Mucosa of rectum (tissue), 2 donors: ENCODE measurements around the gene HS2ST1.
A peak's percentile ranks its signal among the peaks of the same experiment; 100 is the strongest.
"Not testable (repeated sequence)": the region's sequence is repeated elsewhere in the genome, so short reads cannot be mapped to it uniquely, and the experiment has no call there.

Experiments used
- H3K27ac ChIP-seq, 2 donors: one replicate each; pipeline ENCODE4 v1.7.0; 2013; ENCODE audit warnings: inconsistent platforms in 2 of 2, low read depth in 2 of 2, low read length in 2 of 2
- H3K27me3 ChIP-seq, 2 donors: one replicate each; pipeline ENCODE4 v1.7.0; 2013; ENCODE audit warnings: low read length in 2 of 2; ENCODE audit not compliant: control insufficient read depth in 2 of 2, insufficient read depth in 2 of 2
- H3K36me3 ChIP-seq, 2 donors: one replicate each; pipeline ENCODE4 v1.7.0; 2013; ENCODE audit warnings: low read length in 2 of 2; ENCODE audit not compliant: control insufficient read depth in 2 of 2, insufficient read depth in 2 of 2
- H3K4me1 ChIP-seq, 2 donors: one replicate each; pipeline ENCODE4 v1.7.0; 2013; ENCODE audit warnings: low read length in 2 of 2, mild to moderate bottlenecking in 1 of 2; ENCODE audit not compliant: control insufficient read depth in 2 of 2, insufficient read depth in 2 of 2
- H3K4me3 ChIP-seq, 2 donors: one replicate each; pipeline ENCODE4 v1.7.0; 2013; ENCODE audit warnings: low read length in 2 of 2
- H3K9ac ChIP-seq, 2 donors: one replicate each; pipeline ENCODE4 v1.7.0; 2013; ENCODE audit warnings: low read length in 2 of 2, low read depth in 1 of 2, mild to moderate bottlenecking in 1 of 2
- H3K9me3 ChIP-seq, 2 donors: one replicate each; pipeline ENCODE4 v1.7.0; 2013; ENCODE audit warnings: low read length in 2 of 2; ENCODE audit not compliant: control insufficient read depth in 2 of 2
- donor health status: healthy.
- donor health status: Normal muscosa, but diverticular disease.

The HS2ST1 gene

GRCh38 chr1:86899401-86899800 lies 15.0 kb upstream of the HS2ST1 start:
- not testable (repeated sequence) for H3K9me3 ChIP-seq, H3K27me3 ChIP-seq, H3K4me3 ChIP-seq, H3K27ac ChIP-seq, H3K9ac ChIP-seq, H3K4me1 ChIP-seq
- peaks cover 7 to 22% of the 10 kb centered on the region in 2 donors for H3K36me3 ChIP-seq

GRCh38 chr1:86905875-86906274 lies 8.6 kb upstream of the HS2ST1 start:
- no peak overlapping the region for H3K9ac ChIP-seq
- H3K27ac ChIP-seq, result no peak overlapping the region
- no peaks in the 10 kb centered on the region for H3K27me3 ChIP-seq
- no peak overlapping the region for H3K4me3 ChIP-seq
- peaks cover 0 to 6% of the 10 kb centered on the region in 2 donors for H3K4me1 ChIP-seq
- H3K9me3 ChIP-seq, result no peaks in the 10 kb centered on the region
- peaks cover 7 to 15% of the 10 kb centered on the region in 2 donors for H3K36me3 ChIP-seq

- Histone ChIP-seq H3K9ac (no peak overlapping the region), H3K27ac (no peak overlapping the region), H3K9me3 (no peaks in the 10 kb centered on the region), H3K27me3 (no peaks in the 10 kb centered on the region), H3K4me1 (peaks cover 0 to 6% of the 10 kb centered on the region in 2 donors), H3K36me3 (peaks cover 7 to 13% of the 10 kb centered on the region in 2 donors), H3K4me3 (no peak overlapping the region)
Observed at GRCh38 chr1:86906419-86906818, 8.0 kb upstream of the HS2ST1 start.

GRCh38 chr1:86912281-86912900 lies 2.0 kb upstream of the HS2ST1 start:
- Histone ChIP-seq H3K9me3 (no peaks in the 10 kb centered on the region), H3K36me3 (no peaks in the 10 kb centered on the region), H3K4me1 (peaks cover 11 to 14% of the 10 kb centered on the region in 2 donors), H3K27ac (no peak overlapping the region), H3K27me3 (no peaks in the 10 kb centered on the region), H3K9ac (peak overlapping the region in 1 of 2 donors; percentile 96), H3K4me3 (peak overlapping the region; percentile 99 to 100)

GRCh38 chr1:86913399-86913895 lies 988 bp upstream of the HS2ST1 start:
- no peaks in the 10 kb centered on the region for H3K9me3 ChIP-seq
- peak overlapping the region; percentile 99 to 100 for H3K4me3 ChIP-seq
- peaks cover 11 to 14% of the 10 kb centered on the region in 2 donors for H3K4me1 ChIP-seq
- no peaks in the 10 kb centered on the region for H3K27me3 ChIP-seq
- H3K27ac ChIP-seq, result peak overlapping the region; percentile 88 to 97
- H3K9ac ChIP-seq, result peak overlapping the region; percentile 92 to 96
- no peaks in the 10 kb centered on the region for H3K36me3 ChIP-seq

GRCh38 chr1:86913896-86914600 lies 387 bp upstream of the HS2ST1 start, which contains the start of gene SELENOF:
Gene SELENOF (minus strand): TSS chr1:86914126. CDS start chr1:86914111, 15 bp downstream.
- Histone ChIP-seq H3K4me3 (peak within 1 kb of the TSS; percentile 99 to 100), H3K9me3 (no peaks in the 10 kb centered on the region), H3K27me3 (no peaks in the 10 kb centered on the region), H3K27ac (peak within 1 kb of the TSS; percentile 88 to 97), H3K4me1 (peaks cover 11 to 14% of the 10 kb centered on the region in 2 donors), H3K36me3 (no peaks in the 10 kb centered on the region), H3K9ac (peak within 1 kb of the TSS; percentile 92 to 96)

GRCh38 chr1:86914998-86915736 lies 732 bp downstream of the HS2ST1 start:
- peak overlapping the region; percentile 78 to 97 for H3K4me3 ChIP-seq
- H3K4me1 ChIP-seq, result peaks cover 11 to 14% of the 10 kb centered on the region in 2 donors
- H3K36me3 ChIP-seq, result no peaks in the 10 kb centered on the region
- H3K9me3 ChIP-seq, result no peaks in the 10 kb centered on the region
- no peaks in the 10 kb centered on the region for H3K27me3 ChIP-seq
- H3K9ac ChIP-seq, result peak overlapping the region; percentile 74 to 79
- H3K27ac ChIP-seq, result peak overlapping the region; percentile 46 to 74

GRCh38 chr1:86915737-86916235 lies 1.4 kb downstream of the HS2ST1 start:
- no peaks in the 10 kb centered on the region for H3K9me3 ChIP-seq
- no peaks in the 10 kb centered on the region for H3K36me3 ChIP-seq
- peak overlapping the region; percentile 74 to 79 for H3K9ac ChIP-seq
- H3K4me3 ChIP-seq, result peak overlapping the region; percentile 78 to 97
- H3K27me3 ChIP-seq, result no peaks in the 10 kb centered on the region
- peaks cover 11 to 14% of the 10 kb centered on the region in 2 donors for H3K4me1 ChIP-seq
- peak overlapping the region; percentile 46 to 74 for H3K27ac ChIP-seq

GRCh38 chr1:86916752-86917151 lies 2.3 kb downstream of the HS2ST1 start:
- Histone ChIP-seq H3K9ac (no peak overlapping the region), H3K27me3 (no peaks in the 10 kb centered on the region), H3K4me1 (peaks cover 11 to 14% of the 10 kb centered on the region in 2 donors), H3K4me3 (no peak overlapping the region), H3K36me3 (no peaks in the 10 kb centered on the region), H3K9me3 (no peaks in the 10 kb centered on the region), H3K27ac (no peak overlapping the region)
